Stromal cell of bone marrow (primary cell): Measurements from ENCODE around the gene CSRP1.
"Not testable (repeated sequence)": the region's sequence is repeated elsewhere in the genome, so short reads cannot be mapped to it uniquely, and the experiment has no call there.

ENCODE experiments used
- DNase-seq: peaks from one replicate; pipeline ENCODE4 v3.0.0-alpha.2; 2012; ENCODE audit warnings: low read depth

CSRP1 gene

GRCh38 chr1:201537891-201538611, 31.1 kb upstream of the CSRP1 start:
- DNase-seq: no peak

GRCh38 chr1:201537467-201537866, 30.5 kb upstream of the CSRP1 start:
- no peak for DNase-seq

- DNase-seq: no peak
Observed at GRCh38 chr1:201537028-201537427, 30.1 kb upstream of the CSRP1 start.

- DNase-seq: peak; percentile 93
Observed at GRCh38 chr1:201536558-201536957, 29.6 kb upstream of the CSRP1 start.

- DNase-seq: no peak
Observed at GRCh38 chr1:201535919-201536245, 29.0 kb upstream of the CSRP1 start.

- no peak for DNase-seq
Observed at GRCh38 chr1:201535046-201535918, 28.4 kb upstream of the CSRP1 start.

GRCh38 chr1:201533836-201534235, 26.9 kb upstream of the CSRP1 start:
- no peak for DNase-seq

- no peak for DNase-seq
Observed at GRCh38 chr1:201531551-201532425, 24.9 kb upstream of the CSRP1 start.

GRCh38 chr1:201530741-201531531, 24.0 kb upstream of the CSRP1 start:
- peak; percentile 92 for DNase-seq

- no peak for DNase-seq
Observed at GRCh38 chr1:201528631-201529252, 21.8 kb upstream of the CSRP1 start.

GRCh38 chr1:201527879-201528278, 21.0 kb upstream of the CSRP1 start:
- DNase-seq: no peak

GRCh38 chr1:201525193-201525778, 18.4 kb upstream of the CSRP1 start:
- no peak for DNase-seq

GRCh38 chr1:201520046-201520575, 13.2 kb upstream of the CSRP1 start:
- not testable (repeated sequence) for DNase-seq

- DNase-seq: no peak
Observed at GRCh38 chr1:201518071-201518470, 11.1 kb upstream of the CSRP1 start.

GRCh38 chr1:201517631-201518030, 10.7 kb upstream of the CSRP1 start:
- DNase-seq: no peak

GRCh38 chr1:201516511-201517127, 9.7 kb upstream of the CSRP1 start:
- no peak for DNase-seq

- DNase-seq: no peak
Observed at GRCh38 chr1:201515895-201516294, 9.0 kb upstream of the CSRP1 start.

GRCh38 chr1:201515062-201515750, 8.3 kb upstream of the CSRP1 start:
- DNase-seq: no peak

- DNase-seq: no peak
Observed at GRCh38 chr1:201514466-201514865, 7.5 kb upstream of the CSRP1 start.
